Measurements from ENCODE around the gene VPS13D.

GRCh38 chr1:12249748-12250147 lies 19.9 kb downstream of the VPS13D start:
- TF ChIP-seq CTCF (IDR thresholded peaks at IDR 0.05) (no peak), TAF1 (IDR thresholded peaks at IDR 0.05; ENCODE audit: borderline replicate concordance, low read depth, low read length) (no peak), TEAD4 (IDR thresholded peaks at IDR 0.05; ENCODE audit: borderline replicate concordance, insufficient read depth) (no peak), EP300 (IDR thresholded peaks at IDR 0.05; ENCODE audit: borderline replicate concordance in 1 of 2, low read depth in 1 of 2, low read length in 1 of 2) (no peak), MEF2A (IDR thresholded peaks at IDR 0.05; ENCODE audit: borderline replicate concordance, low read depth) (no peak), JUND (IDR thresholded peaks at IDR 0.05) (no peak), CHD2 (IDR thresholded peaks at IDR 0.05; ENCODE audit: low read length, partially characterized antibody) (no peak), MXI1 (IDR thresholded peaks at IDR 0.05; ENCODE audit: low read depth, low read length) (no peak), RAD21 (IDR thresholded peaks at IDR 0.05; ENCODE audit: low read length) (no peak), POLR2AphosphoS5 (IDR thresholded peaks at IDR 0.05; ENCODE audit: low read depth, low read length) (no peak)
- TF ChIP-seq, protein P1, sequence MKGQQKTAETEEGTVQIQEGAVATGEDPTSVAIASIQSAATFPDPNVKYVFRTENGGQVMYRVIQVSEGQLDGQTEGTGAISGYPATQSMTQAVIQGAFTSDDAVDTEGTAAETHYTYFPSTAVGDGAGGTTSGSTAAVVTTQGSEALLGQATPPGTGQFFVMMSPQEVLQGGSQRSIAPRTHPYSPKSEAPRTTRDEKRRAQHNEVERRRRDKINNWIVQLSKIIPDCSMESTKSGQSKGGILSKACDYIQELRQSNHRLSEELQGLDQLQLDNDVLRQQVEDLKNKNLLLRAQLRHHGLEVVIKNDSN (IDR thresholded peaks at IDR 0.05; ENCODE audit: borderline replicate concordance, low read depth): no peak
- TF ChIP-seq, protein P2, sequence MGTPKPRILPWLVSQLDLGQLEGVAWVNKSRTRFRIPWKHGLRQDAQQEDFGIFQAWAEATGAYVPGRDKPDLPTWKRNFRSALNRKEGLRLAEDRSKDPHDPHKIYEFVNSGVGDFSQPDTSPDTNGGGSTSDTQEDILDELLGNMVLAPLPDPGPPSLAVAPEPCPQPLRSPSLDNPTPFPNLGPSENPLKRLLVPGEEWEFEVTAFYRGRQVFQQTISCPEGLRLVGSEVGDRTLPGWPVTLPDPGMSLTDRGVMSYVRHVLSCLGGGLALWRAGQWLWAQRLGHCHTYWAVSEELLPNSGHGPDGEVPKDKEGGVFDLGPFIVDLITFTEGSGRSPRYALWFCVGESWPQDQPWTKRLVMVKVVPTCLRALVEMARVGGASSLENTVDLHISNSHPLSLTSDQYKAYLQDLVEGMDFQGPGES (IDR thresholded peaks at IDR 0.05; ENCODE audit: low read depth, low read length): no peak

Measured in SK-N-SH (cell line).